HG02970 (cell line): ENCODE measurements around the gene NEK10.
A peak's percentile ranks its signal among the peaks of the same experiment; 100 is the strongest.

Source experiments
- ATAC-seq: cut with Tn5 transposase; IDR thresholded peaks from one replicate; pipeline ENCODE4 v1.9.1; 2021; ENCODE audit warnings: mild to moderate bottlenecking, moderate library complexity, moderate number of reproducible peaks; ENCODE audit not compliant: unreplicated experiment, low FRiP score

NEK10 gene

GRCh38 chr3:27254896-27255295 lies 114.3 kb downstream of the NEK10 start:
- ATAC-seq: no peak

DNA sequence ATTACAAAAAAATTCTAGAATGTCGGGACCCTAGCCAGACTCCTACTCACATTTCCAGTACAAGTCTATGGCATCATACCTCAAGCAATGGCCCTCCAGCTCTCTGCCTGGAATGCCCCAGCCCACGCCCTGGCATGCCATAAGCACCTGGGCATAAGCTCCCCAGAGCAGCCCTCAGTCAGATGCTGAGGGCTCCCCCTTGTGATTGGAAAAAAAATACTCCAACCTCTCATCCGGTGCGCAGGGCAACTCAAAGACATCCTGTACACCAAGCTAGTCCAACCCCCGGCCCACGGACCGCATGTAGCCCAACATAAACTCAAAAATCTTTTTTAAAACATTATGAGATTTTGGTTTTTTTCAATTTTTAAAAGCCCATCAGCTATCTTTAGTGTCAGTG lies 115.4 kb downstream of the NEK10 start:
- ATAC-seq: peak; percentile 79

GRCh38 chr3:27253391-27253790 lies 115.8 kb downstream of the NEK10 start:
- ATAC-seq: no peak

DNA sequence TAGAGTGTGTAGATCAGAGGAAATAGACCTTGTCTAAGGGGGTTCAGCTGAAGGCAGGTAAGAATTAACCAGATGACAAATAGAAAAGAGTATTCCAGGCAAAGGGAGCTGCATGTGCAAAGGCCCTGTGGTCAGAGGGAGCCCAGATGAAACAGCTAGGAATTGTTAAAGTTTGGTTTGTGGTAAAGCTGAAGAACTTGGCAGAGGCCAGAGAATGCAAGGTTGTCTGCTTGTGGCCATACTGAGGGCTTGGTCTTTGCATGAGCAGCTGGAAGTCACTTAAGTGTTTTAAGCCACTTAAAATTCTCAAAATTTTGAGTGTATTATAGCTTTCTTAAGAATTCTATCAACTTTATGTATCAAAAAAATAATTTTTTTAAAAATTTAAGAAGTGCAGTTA lies 116.5 kb downstream of the NEK10 start:
- ATAC-seq: no peak

GRCh38 chr3:27244374-27244773 lies 124.8 kb downstream of the NEK10 start:
- ATAC-seq: no peak

DNA sequence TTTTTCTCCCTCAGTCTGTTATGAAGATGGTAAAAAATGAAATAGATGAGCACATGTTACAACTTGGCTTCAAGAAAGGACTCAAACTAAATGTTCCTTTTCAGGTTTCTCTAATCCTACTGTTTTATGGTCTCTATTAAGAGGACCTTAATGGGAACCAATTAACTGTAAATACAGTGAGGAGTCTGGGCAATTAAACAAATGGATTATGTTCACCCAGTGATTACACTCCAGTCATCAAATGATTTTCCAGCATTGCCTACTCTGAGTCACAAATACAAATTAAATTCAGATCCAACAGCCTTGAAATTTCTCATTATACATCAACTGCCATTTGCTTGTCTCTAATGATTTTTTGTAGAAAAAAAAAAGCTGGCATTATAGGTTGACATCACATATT lies 129.2 kb downstream of the NEK10 start:
- no peak for ATAC-seq

GRCh38 chr3:27228805-27229204 lies 140.4 kb downstream of the NEK10 start:
- ATAC-seq: no peak

GRCh38 chr3:27224197-27224596 lies 145.0 kb downstream of the NEK10 start:
- no peak for ATAC-seq

DNA sequence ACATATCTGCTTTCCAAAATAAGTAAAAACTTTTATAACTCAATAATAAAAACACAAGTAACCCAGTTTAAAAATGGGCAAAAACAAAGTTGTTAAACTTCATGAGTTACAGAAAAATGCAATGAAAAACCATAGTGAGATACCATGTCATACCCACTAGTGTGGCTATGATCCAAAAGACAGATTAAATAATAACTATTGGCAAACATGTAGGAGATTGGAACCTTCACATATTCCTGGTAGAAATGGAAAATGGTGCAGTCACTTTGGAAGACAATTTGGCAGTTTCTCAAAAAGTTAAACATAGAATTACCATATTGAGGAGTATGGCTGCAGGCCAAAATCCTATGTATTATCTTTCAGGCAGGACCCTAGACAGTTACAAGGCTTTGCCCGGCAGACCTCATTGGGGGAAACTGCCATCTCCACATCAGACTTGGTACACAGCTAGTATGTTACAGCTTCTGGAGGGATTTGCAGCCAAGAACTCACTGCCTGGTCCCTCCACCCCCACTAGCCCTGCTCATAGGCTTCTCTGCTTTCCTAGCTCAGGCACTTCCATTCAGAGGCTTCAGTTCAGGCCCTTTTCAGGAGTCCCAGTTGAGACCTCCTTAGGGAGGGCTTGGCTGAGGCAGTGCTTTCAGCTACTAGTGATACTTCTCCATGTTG lies 147.8 kb downstream of the NEK10 start:
- ATAC-seq: no peak

DNA sequence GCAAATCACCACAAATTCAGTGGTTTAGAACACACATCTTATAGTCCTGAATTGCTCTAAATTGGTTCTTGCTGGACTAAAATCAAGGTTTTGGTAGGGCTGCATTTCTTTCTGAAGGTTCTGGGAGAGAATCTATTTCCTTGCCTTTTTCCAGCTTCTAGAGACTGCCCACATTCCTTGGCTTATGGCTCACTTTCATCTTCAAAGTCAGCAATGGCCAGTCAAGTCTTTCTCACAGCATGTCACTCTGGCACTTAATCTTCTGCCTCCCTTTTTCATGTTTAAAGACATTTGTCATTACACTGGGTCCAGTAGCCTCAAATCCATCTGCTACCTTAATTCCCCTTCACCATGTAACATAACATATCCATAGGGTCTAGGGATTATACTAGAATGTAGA lies 149.0 kb downstream of the NEK10 start:
- ATAC-seq: no peak

GRCh38 chr3:27219127-27219845 lies 149.9 kb downstream of the NEK10 start:
- no peak for ATAC-seq

- ATAC-seq: no peak
Observed at GRCh38 chr3:27216955-27217552, 152.1 kb downstream of the NEK10 start.

DNA sequence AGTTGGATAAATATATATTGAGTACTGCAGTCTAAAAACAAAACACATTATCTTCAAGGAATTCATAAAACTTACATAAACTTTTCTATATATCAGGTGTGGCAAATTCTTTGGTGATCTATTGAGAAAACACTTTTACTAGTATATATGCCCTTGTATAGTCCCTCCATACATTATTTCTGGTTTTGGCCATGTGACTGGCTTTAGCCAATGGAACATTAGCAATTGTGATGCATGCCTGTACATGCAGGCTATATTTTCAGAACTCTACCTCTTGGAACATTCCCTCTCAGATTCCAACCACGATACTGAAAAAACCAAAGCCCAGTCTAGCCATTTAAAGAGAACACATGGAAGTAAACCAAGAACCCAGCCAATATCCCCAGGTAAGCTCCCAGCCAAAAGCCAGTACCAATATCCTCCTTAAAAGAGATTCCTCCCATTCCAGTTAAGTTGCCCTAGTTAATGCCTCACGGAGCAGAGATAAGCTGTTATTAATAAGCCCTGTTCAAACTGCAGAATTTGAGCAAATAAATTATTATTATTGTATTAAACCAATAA lies 152.8 kb downstream of the NEK10 start:
- ATAC-seq: no peak

DNA sequence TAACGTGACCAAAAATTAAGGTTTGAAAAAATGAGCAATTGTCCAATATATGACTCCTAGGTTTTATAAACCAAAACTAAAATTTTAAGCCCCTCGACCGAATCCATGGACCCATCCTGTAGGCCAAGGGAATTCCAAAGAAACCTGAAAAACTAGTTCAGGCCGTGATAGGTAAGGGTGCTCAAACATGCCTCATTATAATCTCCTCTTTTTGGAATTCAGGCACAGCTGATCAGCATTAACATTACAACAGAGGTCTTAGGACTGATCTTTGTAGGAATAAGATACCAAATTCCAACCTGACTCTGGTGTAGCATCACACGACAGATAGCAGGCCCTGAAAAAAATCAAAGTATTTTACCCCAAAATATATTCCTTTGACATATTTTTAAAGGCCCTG lies 155.7 kb downstream of the NEK10 start:
- no peak for ATAC-seq

DNA sequence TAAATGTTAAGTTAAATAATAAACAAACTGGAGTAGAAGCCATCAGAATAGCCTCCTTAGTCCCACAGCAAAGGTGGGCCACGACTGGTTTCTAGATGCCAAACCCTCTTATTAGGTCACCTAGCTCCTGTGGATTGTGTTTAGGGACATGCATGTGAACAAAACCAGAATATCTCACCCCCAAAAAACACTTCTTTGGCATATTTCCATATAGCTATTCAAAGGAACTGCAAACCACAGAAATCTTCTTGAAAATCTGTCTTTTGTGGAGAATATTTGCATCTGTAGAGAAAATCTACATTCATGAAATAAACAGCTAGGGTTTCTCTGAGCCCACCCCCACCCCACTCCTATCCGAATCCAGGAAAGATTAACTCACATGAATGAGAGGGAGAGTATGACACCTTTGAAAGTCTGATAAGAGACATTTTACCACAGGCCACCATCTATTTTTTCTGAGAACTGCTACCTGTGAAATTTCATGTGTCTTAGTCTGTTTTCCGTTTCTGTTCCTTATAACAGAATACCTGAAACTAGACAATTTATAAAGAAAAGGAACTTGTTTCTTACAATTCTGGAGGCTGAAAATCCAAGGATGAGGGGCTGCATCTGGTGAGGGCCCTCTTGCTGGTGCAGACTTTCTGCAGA lies 159.4 kb downstream of the NEK10 start:
- ATAC-seq: no peak

- no peak for ATAC-seq
Observed at GRCh38 chr3:27208961-27209616, 160.1 kb downstream of the NEK10 start.

- ATAC-seq: no peak
Observed at GRCh38 chr3:27202959-27203358, 166.2 kb downstream of the NEK10 start.

DNA sequence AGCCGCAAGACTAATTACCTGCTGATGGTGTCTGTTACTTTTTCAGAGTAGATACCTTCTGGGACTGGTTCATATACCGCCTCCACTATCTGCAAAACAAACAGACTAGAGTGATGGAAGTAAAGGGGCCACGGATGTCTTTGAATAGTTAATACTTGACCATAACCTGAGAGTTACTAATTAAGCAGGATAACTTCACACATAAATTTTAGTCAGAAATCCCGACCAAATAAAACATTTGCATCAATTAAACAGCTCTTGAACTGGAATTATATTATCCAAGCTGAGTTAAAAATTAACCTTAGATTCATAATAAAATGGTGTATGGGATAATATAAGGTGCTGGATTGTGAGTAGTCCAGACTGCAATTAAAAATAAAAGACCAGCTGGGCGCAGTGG lies 167.7 kb downstream of the NEK10 start:
- ATAC-seq: no peak

- no peak for ATAC-seq
Observed at GRCh38 chr3:27200721-27201489, 168.3 kb downstream of the NEK10 start.
